GM21786 (cell line): Measurements from ENCODE around the gene KLKB1.

Source experiments
- ATAC-seq: cut with Tn5 transposase; IDR thresholded peaks from one replicate; pipeline ENCODE4 v1.9.1; 2021; ENCODE audit not compliant: unreplicated experiment

The KLKB1 gene

DNA sequence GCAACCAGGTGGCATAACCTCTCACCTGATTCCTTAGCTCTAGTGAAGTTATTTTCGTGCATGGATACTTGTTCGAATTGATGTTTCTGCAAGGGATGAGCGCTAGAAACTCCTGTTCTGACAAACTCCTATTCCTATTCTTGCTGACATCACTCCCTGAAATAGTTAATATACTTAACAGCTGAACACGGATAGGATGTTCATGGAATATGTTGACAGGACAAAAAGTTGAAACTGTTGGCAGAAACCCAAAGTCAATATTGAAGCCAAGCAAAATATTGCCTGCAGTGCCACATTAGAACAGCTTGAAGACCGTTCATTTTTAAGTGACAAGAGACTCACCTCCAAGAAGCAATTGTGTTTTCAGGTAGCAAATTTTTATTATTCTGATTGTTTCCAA lies at the start of gene KLKB1:
KLKB1 (plus strand) TSS at position 287 of the 400 bp plus-strand sequence. CDS start 689 bp downstream, outside the sequence.
- ATAC-seq = no peak

DNA sequence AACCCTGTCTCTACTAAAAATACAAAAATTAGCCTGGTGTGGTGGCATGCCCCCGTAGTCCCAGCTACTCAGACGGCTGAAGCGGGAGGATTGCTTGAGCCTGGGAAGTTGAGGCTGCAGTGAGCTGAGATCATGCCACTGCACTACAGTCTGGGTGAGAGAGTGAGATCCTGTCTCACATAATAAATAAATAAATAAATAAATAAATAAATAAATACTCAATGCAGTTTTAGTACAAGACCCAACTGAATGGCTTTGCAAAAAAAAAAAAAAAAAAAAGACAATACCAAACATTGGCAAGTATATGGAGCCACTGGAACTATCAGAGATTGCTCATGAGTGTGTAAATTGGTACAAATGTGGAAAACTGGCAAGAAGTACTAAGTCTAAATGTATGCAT lies 39.2 kb upstream of the KLKB1 start:
- no peak for ATAC-seq

DNA sequence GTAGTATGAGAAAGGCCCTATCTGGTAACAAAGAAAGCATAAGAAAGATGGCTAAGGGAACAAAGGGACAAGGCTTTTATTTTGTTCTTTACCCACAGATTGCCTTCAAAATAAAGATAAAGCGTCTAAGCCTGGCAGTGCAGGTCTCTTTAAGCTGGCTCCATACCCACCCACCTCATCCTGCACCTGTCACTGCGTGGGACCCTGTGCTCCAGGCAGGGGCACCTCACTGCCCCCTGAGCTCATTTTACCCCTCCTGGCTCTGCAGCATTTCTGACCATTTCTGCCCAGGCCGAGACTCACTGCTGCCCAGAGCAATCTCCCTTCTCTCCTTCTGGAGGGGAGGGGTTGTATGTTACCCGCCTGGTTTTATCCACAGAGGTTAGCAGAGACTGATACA lies 37.7 kb upstream of the KLKB1 start:
- ATAC-seq = no peak

DNA sequence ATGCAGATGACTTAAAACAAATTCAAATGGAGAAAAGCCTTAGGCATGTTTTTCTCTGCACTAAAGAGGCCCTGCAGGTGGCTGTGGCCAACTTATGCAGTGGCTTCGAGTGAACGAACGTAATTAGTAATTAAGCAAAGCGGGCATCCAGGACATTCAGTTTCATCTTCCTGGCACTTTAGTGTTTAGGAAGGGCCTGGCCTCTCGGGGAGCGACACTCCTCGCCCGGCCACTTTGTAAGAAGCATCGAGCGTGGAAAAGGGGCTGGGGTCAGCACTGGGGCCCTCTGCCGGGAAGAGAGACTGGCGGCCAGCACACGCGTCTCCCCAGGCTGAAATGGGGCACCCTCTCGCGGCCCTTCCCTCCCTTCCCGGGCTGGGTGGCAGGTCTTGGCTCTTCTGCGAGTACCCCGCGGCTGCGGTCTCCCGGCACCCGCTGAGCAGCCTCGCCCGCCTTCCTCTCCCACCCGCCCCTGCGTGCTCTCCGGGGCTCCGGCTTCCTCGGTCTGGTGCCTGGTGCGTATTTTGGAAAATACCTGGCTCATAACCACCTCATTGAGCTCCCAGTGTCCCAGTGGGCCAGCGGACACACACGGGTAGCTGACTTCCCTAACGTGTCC lies 36.6 kb upstream of the KLKB1 start:
- peak; percentile 27 for ATAC-seq

DNA sequence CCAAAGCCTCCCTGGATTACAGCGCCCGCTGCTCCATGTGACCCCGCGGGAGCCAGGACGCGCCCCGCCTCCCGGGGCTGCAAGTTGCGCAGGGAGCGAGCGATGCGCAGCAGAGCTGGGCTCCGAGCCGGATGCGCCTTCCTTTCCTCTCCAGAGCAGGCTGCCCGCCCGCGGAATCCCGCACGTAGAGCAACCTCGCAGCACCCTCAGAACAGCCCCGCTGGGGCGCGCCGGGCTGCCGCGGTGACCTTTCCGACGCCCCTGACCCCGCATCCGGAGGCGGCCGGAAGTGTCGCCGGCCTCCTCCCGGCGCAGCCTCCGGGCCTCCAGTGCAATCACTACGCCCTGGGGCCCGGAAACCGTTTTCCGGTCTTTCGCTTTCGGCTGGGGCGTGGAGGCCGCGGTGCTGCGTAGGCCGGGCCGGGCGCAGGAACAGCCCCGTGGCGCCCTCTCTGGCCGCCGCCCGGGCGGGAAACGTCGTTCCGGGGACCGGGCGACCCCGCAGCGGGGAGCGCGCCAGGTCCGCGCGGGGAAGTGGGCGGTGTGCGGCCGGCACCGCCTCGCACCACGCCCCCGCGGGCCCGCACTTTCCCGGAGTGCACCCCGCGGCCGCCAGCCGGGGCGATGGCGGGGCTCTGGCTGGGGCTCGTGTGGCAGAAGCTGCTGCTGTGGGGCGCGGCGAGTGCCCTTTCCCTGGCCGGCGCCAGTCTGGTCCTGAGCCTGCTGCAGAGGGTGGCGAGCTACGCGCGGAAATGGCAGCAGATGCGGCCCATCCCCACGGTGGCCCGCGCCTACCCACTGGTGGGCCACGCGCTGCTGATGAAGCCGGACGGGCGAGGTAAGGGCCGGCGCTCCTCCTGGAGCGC lies 35.9 kb upstream of the KLKB1 start, which contains the start of gene CYP4V2:
CYP4V2 (plus strand) TSS at position 368 of the 866 bp plus-strand sequence; CDS start at position 625, 257 bp downstream.
- peak; percentile 85 for ATAC-seq

DNA sequence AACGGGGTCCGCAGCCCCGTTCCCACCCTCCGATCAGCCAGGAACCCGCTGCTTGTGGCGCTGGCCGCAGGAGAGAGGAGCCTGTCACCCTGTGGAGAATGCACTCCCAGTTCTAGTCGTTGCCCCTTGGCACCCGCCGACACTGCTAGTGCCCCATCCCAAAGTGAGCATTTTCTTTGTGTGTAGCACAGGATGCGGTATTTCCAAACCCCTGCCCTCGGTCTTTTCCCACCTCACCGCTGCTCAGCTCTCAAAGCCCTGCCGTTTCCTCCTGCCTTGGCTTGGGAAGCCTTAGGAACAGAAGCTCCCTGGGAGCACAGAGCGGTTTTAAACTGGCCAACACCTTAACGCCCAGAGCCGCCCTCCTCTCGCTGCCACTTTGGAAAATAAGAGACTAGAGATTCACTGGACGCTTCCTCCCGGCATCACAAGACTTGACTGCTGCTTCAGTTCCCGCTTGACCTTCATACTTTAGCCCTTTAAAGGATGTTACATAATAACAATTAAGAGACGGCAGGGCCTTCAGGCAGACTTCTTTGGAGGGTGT lies 35.2 kb upstream of the KLKB1 start:
- ATAC-seq = peak; percentile 9

DNA sequence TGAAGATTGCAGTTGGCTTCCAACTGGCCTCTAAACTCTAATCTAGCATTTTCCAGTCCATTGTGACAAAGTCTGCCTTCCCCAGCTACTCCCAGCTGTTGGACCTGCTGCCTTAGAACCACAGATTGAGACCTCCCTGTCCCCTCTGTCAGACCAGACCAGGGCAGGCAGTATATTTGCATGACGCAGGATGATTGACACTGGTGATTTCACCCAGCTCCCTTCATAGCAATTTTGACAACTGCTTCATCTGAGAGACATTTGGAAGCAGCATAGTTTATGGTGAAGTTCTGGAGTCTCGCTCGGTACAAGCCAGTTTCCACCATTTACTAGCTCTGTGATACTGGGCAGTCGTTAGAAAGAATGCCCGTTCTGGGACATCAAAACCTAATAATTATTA lies 33.5 kb upstream of the KLKB1 start:
- ATAC-seq = no peak

DNA sequence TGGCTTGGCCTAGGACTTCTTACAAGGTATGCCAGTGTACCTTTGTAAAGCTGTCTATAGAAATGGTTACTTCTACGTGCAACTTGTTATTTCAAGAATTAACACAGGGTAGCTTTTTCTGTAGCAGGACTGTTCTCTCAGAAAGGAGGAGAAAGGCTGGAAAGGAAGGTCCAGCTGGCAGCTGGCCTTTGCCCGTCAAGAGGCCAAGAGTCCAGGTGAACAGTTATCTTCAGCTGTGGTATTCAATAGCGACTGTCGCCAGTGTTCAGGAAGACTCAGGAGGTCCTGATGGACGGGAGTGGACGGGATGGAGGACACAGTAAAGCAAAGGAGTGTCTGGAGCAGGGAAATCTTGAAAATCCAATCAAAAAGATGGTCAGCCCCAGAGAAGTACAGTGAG lies 31.2 kb upstream of the KLKB1 start:
- no peak for ATAC-seq

DNA sequence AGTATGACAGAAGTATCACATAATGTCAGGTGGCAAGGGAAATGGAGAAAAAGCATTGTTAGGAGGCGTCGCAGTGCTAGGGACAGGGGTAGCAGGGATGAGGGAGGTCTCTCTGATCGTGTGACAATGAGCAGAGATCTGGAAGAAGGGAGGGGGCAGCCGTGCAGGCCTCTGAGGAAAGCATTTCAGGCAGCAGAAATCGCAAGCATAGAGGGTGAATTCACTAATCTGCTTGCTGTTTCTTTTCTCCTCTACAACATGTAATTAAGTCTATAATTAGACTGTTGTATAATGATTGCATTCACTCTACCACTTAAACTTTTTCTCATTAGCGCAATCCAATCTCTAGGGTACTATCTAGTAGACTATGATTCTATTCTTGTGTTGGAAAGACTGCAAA lies 26.8 kb upstream of the KLKB1 start:
- no peak for ATAC-seq

DNA sequence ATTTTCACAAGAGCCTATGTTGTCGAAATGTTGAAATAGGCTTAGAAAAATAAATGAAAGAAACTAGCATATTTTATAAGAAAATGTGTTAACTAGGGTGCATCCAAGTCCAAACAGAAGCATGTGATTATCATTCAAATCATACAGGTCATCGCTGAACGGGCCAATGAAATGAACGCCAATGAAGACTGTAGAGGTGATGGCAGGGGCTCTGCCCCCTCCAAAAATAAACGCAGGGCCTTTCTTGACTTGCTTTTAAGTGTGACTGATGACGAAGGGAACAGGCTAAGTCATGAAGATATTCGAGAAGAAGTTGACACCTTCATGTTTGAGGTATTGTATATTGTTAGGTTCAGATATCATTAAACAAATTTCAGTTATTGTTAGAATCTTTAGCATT lies 26.3 kb upstream of the KLKB1 start:
- ATAC-seq = no peak

DNA sequence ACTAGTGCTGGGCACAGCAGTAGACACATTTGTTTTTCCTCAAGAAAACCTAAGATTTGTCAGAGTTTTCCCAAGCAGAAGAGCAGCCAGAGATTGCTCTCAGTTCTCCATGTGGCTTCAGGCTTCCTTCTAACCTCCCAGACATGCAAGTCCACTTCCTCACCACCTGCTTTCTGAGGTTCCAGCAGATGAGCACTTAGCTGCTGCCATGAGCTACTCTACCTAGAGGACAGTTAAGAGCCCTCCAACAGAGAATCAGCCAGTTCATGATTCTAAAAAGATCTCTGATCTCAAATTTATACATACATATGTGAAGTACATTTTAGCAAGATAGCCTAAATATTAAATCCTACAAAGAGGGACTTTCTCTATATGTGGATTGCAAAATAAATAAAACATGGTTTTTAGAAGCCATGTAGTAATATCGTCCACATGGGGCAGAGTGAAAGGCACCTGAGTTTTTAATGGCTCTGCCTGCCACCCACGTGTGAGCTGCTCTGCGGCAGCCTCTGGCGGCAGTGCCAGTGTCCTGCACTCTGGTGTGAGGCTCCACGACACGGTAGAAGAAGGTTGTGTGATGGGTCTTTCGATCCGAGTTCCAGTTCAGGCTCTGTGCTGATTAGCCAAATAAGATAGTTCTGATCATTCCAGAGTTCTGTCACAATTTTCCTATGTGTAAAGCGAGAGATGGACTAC lies 25.6 kb upstream of the KLKB1 start:
- ATAC-seq = peak; percentile 95

DNA sequence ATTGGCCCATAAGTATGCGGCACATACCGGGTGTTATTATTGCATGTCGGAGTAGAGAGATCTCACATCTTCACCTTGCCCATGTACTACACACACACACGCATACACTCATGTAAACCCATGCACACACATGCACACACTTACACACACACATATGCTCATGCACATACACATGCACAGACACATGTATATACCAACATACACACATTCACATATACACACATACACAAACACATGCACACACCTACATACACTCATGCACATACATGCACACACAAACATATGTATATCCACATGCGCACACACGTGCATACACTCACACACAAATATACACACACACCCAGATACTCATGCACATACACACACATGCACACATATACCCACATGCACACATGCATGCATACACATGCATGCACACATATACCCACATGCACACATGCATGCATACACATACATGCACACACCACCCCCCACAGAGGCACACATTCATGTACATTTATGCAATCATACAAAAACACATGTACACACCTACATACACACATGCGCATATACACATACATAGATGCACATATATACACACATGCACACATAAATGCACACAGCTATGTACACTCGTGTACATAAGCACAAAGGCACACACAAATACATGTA lies 24.7 kb upstream of the KLKB1 start:
- ATAC-seq = no peak

DNA sequence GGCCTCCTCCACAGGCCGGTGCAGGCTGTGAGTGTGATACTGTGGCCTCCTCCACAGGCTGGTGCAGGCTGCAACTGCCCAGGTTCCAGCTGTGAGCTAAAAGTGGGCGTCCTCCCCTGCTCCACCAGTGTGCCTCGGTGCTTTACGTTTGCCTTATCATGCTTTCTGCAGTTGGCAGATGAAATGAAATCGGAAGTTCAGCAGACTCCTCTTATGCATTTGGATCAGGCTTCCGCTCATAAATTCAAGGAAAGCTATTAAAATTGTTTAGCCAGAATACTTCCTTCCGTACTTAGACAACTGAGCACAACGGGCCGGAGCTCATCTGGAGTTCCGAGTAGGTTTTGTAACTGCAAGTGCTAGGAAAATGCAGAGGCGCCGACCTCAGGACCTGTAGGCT lies 23.9 kb upstream of the KLKB1 start:
- ATAC-seq = no peak

DNA sequence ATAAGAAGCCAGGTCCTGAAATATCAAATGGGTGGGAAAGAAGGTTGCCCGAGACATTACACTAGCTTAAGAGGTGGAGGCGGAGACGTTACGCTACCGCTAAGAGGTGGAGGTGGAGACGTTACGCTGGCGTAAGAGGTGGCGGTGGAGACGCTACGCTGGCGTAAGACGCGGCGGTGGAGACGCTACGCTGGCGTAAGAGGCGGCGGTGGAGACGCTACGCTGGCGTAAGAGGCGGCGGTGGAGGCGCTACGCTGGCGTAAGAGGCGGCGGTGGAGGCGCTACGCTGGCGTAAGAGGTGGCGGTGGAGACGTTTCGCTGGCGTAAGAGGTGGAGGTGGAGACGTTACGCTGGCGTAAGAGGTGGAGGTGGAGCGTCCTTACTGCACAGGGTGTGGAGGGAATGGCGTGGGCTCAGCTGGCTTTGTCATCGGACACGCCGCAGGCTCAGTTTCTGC lies 23.2 kb upstream of the KLKB1 start:
- ATAC-seq = peak; percentile 40

DNA sequence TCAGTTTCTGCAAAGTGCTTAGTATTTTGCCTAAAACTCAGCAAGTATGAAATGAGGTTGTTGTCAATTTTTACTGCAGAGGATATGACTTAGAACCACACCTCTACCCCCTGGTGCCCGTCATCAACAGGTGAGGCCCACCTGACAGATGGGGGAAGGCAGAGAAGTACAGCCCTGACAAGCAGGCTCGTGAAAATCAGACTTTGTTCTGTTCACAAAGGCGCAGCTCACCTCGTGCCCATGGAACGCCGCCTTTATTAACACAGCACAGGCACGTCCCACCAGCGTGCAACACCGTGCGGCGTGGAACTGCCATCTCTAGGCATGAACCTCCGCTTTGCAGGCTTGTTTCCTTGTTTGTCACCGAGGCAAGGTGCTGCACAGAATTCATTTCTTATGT lies 22.6 kb upstream of the KLKB1 start:
- ATAC-seq = no peak

DNA sequence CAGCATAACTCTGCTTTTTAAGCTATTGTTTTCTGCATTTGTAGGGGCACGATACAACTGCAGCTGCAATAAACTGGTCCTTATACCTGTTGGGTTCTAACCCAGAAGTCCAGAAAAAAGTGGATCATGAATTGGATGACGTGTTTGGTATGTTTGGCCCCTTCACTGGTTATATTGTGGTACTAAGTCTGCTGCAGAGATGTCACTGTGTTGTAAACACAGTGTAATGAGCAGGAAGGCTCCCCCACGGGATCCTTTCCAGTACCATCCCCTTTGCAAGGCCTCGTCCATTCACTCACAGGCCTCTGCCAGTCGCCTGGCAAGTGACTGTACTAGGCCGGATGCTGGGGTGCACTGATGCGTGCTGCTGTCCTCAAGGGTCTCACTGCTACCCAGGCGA lies 22.2 kb upstream of the KLKB1 start:
- ATAC-seq = no peak

DNA sequence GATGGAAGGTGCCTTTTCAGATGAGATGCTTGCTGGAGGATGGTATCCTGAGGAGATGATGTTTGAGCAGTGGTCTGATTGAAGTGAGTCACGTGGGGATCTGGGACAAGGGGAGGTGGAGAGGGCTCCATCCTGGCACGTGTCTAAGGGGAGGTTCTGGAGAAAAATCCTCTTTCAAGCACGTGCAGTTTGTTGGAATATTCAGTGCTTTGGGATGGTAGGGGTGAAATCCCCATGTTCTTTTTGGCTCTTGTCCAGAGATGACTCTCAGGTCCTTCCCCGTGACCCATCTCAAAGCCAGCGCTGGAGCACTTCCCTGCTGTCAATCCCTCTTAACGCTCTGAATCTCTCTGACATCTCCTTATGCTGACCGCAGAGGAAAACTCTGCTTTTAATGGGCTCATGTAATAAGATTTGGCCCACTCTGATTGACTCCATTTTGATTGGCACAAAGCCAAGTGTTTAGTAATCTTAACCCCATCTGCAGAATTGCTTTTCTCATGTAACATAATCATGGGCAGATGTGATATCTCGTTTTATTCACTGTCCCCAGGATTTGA lies 10.8 kb upstream of the KLKB1 start:
- ATAC-seq = no peak

DNA sequence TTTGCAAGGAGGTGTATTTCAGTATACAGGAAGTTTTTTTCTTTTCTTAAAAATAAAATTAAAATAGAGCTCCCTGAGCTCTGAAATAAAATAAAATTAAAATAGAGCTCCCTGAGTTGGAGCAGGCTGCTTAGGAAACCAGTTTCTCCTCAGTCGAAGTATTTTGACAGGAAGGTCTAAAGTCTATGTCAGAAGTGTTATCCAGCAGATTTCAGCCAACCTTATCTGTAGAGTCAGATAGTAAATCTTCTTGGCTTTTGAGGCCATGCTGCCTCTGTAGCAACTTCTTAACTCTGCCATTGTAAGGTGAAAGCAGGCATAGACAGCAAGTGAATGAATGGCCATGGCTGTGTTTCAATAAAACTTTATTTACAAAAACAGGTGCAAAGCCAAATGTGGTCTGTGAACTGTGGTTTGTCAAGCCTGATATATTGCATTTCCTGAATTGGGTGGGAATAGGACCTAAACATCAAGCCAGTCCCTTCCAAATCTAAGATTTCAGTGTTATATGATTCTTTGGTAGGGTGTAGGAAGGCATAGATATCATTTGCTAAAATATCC lies 9.5 kb upstream of the KLKB1 start:
- no peak for ATAC-seq

DNA sequence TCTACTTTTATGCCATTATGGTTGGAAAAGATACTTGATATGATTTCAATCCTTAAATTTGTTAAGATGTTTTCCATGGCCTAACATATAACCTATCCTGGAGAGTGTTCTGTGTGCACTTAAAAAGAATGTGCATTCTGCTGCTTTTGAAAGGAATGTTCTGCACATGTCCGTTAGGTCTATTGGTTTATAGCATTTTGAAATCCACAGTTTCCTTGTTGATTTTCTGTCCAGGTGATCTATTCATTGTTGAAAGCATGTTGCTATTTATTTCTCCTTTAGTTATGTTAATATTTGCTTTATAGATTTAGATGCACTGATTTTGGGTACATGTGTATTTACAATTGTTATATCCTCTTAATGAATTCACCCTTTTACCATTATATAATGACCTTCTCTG lies 5.7 kb upstream of the KLKB1 start:
- no peak for ATAC-seq

DNA sequence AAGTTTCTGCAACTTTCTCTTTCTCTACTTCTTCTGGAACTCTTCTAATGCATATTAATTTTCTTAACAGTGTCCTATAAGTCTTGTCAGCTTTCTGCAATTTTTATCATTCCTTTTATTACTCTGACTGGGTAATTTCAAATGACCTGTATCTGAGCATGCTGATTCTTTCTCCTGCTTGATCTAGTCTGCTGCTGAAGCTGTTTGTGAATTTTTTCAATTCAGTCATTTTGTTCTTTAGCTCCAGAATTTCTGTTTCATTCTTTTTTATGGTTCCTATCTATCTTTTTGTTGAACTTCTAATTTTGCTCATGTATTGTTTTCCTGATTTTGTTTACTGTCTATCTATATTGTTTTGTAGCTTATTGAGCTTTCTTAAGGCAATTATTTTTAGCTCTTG lies 1.5 kb upstream of the KLKB1 start:
- ATAC-seq = no peak
